Sigmoid colon (tissue), 7 donors: Measurements from ENCODE around the gene DDX1. TPM values are rescaled to one million over a fixed set of nuclear protein-coding genes. Genes with fewer than 3 reads are reported as not detected.

Experiments
- DNase-seq: peaks from one replicate; pipeline ENCODE4 v3.0.0-alpha.2; 2019
- H3K27ac ChIP-seq, 4 donors: fragments of 200-600 bp; sonication (generic); one replicate each; pipeline ENCODE4 v1.5.1; 2016 to 2019; ENCODE audit warnings: mild to moderate bottlenecking in 1 of 4
- H3K27me3 ChIP-seq, 3 donors: fragments of 200-600 bp; sonication (generic); one replicate each; pipeline ENCODE4 v1.5.1; 2019; ENCODE audit warnings: mild to moderate bottlenecking in 1 of 3
- H3K36me3 ChIP-seq, 4 donors: fragments of 200-600 bp; sonication (generic); one replicate each; pipeline ENCODE4 v1.5.1; 2016 to 2019
- H3K4me1 ChIP-seq, 4 donors: fragments of 200-600 bp; sonication (generic); one replicate each; pipeline ENCODE4 v1.5.1; 2017 to 2019
- H3K4me3 ChIP-seq, 4 donors: fragments of 200-600 bp; sonication (generic); one replicate each; pipeline ENCODE4 v1.5.1; 2017 to 2019; ENCODE audit warnings: mild to moderate bottlenecking in 2 of 4, moderate library complexity in 1 of 4
- H3K9me3 ChIP-seq, 4 donors: fragments of 200-600 bp in 3 of 4; sonication (generic) in 3 of 4; one replicate each; pipeline versions ENCODE4 v1.5.1 to v1.6.1; 2013 to 2019
- EP300 ChIP-seq, 4 donors: sonication (generic); formaldehyde crosslinking; IDR thresholded peaks; one replicate each; pipeline ENCODE4 v1.6.1; 2017; ENCODE audit warnings: antibody characterized with exemption in 4 of 4
- POLR2A ChIP-seq, 2 donors: fragments of 450-650 bp; IDR thresholded peaks; one replicate each; pipeline ENCODE4 v1.6.1; 2016; ENCODE audit warnings: antibody characterized with exemption in 2 of 2, mild to moderate bottlenecking in 2 of 2, moderate library complexity in 2 of 2
- POLR2AphosphoS5 ChIP-seq, 4 donors: sonication (generic); formaldehyde crosslinking; IDR thresholded peaks; one replicate each; pipeline ENCODE4 v1.6.1; 2017; ENCODE audit warnings: antibody characterized with exemption in 4 of 4
- WGBS, 2 donors: extraction: QIAGEN DNeasy Blood & Tissue Kit; methylation state at CpG; one replicate each; pipeline ENCODE4 v1.1.7; 2013; 5-methylcytosine and 5-hydroxymethylcytosine counted together
- intact Hi-C: fragments of 100-400 bp; cut with DNase I; formaldehyde crosslinking; loops from one replicate; pipeline ENCODE4 v1.15.1; 2023
- polyA plus RNA-seq, 3 donors: library from polyadenylated mRNA; stranded (reverse); fragments of 200-250 nt; gene quantifications; one replicate each; pipeline ENCODE4 v1.2.3, GENCODE V29; 2013
- total RNA-seq, 4 donors: library from RNA; depleted of rRNA; stranded (reverse); fragments of >200 nt; gene quantifications; one replicate each; pipeline ENCODE4 v1.1.0, GENCODE V29; 2016
- TF ChIP-seq, protein P1 (sequence below), 4 experiments: fragments of 450-650 bp in 3 of 4; fragments of 200-600 bp in 1 of 4; IDR thresholded peaks; one replicate each; pipeline ENCODE4 v1.5.1; 2016 to 2019; ENCODE audit warnings: antibody characterized with exemption in 4 of 4, mild to moderate bottlenecking in 3 of 4, moderate library complexity in 2 of 4
- donor health status: healthy with polysubstance abuse.
- donor health status: Bipolar disorder and iron deficiency.
- donor health status: healthy.

The DDX1 gene
- total and polyA plus RNA-seq, 7 donors = 59.2 to 104 (median 67.9) TPM

- Histone ChIP-seq H3K27ac (no peak overlapping the region), H3K4me1 (no peaks in the 10 kb centered on the region), H3K4me3 (no peak overlapping the region), H3K36me3 (no peaks in the 10 kb centered on the region), H3K27me3 (no peaks in the 10 kb centered on the region), H3K9me3 (no peaks in the 10 kb centered on the region)
- TF ChIP-seq POLR2AphosphoS5 (IDR thresholded peaks at IDR 0.05) (no peak), EP300 (IDR thresholded peaks at IDR 0.05) (no peak)
- intact Hi-C loops = no loop called here
- DNase-seq = no peak
- WGBS, 2 donors = 96% methylated on average over 4 of the region's 4 CpGs
These were observed 72.1 kb downstream of the DDX1 start for GRCh38 chr2:15663802-15664201.

- no peaks in the 10 kb centered on the region for H3K4me1 ChIP-seq
- intact Hi-C loops = no loop called here
- DNase-seq = no peak
- no peaks in the 10 kb centered on the region for H3K9me3 ChIP-seq
- no peak overlapping the region for H3K4me3 ChIP-seq
- no peak for TF ChIP-seq POLR2AphosphoS5 (IDR thresholded peaks at IDR 0.05)
- no peak for TF ChIP-seq POLR2A (IDR thresholded peaks at IDR 0.05)
- TF ChIP-seq, protein P1, sequence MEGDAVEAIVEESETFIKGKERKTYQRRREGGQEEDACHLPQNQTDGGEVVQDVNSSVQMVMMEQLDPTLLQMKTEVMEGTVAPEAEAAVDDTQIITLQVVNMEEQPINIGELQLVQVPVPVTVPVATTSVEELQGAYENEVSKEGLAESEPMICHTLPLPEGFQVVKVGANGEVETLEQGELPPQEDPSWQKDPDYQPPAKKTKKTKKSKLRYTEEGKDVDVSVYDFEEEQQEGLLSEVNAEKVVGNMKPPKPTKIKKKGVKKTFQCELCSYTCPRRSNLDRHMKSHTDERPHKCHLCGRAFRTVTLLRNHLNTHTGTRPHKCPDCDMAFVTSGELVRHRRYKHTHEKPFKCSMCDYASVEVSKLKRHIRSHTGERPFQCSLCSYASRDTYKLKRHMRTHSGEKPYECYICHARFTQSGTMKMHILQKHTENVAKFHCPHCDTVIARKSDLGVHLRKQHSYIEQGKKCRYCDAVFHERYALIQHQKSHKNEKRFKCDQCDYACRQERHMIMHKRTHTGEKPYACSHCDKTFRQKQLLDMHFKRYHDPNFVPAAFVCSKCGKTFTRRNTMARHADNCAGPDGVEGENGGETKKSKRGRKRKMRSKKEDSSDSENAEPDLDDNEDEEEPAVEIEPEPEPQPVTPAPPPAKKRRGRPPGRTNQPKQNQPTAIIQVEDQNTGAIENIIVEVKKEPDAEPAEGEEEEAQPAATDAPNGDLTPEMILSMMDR (IDR thresholded peaks at IDR 0.05) = no peak
- no peak for TF ChIP-seq EP300 (IDR thresholded peaks at IDR 0.05)
- no peaks in the 10 kb centered on the region for H3K36me3 ChIP-seq
- no peak overlapping the region for H3K27ac ChIP-seq
- WGBS, 2 donors = 86% methylated on average over 31 of the region's 31 CpGs
- H3K27me3 ChIP-seq = no peaks in the 10 kb centered on the region
These were observed 72.8 kb downstream of the DDX1 start for GRCh38 chr2:15664273-15665066.

DNA sequence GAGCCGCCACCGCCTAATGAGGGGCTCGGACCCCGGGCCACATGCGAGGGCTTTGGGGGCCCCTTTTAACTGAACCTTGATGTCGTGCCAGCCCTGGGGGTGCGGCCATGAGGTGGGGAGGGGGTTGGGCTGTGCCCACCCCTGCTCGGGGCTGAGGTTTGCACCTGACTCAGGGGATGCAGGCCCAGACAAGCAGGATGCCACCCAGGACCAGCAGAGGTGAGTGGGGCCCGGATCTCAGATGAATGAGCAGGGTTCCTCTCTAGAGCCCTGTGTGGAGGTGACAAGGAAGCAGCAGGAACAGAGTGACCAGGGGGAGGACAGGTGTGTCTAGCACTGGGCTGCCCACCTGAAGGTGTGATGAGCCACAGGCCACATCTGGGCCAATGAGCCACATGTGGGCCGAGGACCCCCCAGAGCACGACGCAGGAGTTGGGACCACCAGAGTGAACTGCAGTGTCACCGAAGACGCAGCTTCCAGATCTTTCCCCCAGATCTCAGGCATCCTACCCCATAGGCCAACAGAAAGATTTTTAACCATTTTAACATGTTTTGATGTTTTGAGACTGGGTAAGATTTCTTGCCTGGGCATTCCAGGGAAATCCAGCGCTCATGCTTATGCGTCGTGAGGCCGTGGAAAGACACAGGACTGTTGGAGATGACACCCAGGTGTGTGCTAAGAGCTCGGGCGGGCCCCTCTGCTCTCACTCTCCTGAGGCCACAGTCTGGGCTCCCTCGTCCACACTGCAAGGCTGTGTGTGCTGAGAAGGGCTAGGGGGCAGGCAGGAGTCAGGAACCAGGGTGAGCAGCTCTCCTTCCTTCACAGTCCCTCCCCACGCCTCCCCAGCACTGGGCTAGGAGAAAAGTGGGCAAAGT lies 73.6 kb downstream of the DDX1 start:
- intact Hi-C loops = no loop called here
- Histone ChIP-seq H3K27me3 (no peaks in the 10 kb centered on the region), H3K4me3 (no peak overlapping the region), H3K9me3 (no peaks in the 10 kb centered on the region), H3K4me1 (no peaks in the 10 kb centered on the region), H3K27ac (no peak overlapping the region), H3K36me3 (no peaks in the 10 kb centered on the region)
- DNase-seq = no peak
- WGBS, 2 donors = 75 to 85% methylated on average over 22 of the region's 22 CpGs
- no peak for TF ChIP-seq POLR2A (IDR thresholded peaks at IDR 0.05)
- TF ChIP-seq EP300 (IDR thresholded peaks at IDR 0.05) = no peak
- TF ChIP-seq, protein P1 (IDR thresholded peaks at IDR 0.05) = no peak
- no peak for TF ChIP-seq POLR2AphosphoS5 (IDR thresholded peaks at IDR 0.05)

- Histone ChIP-seq H3K4me1 (no peaks in the 10 kb centered on the region), H3K27me3 (no peaks in the 10 kb centered on the region), H3K4me3 (no peak overlapping the region), H3K36me3 (no peaks in the 10 kb centered on the region), H3K9me3 (no peaks in the 10 kb centered on the region), H3K27ac (no peak overlapping the region)
- intact Hi-C loops = no loop called here
- TF ChIP-seq EP300 (IDR thresholded peaks at IDR 0.05) (no peak), POLR2AphosphoS5 (IDR thresholded peaks at IDR 0.05) (no peak), POLR2A (IDR thresholded peaks at IDR 0.05) (no peak)
- TF ChIP-seq, protein P1 (IDR thresholded peaks at IDR 0.05) = no peak
- DNase-seq = no peak
- WGBS, 2 donors = 77 to 91% methylated on average over 9 of the region's 9 CpGs
These were observed 74.3 kb downstream of the DDX1 start for GRCh38 chr2:15665943-15666460.
